ENCODE data around the gene CTNND2.

- no peak for TF ChIP-seq CTCF (IDR thresholded peaks at IDR 0.05)
- no peak for TF ChIP-seq POLR2A (IDR thresholded peaks at IDR 0.05)
These were observed 904.5 kb downstream of the CTNND2 start for GRCh38 chr5:10999714-11000113.

All from thyroid gland (tissue), 4 donors.